RWPE1 (cell line): ENCODE data around the gene MARCHF9.
"Not testable (repeated sequence)": the region's sequence is repeated elsewhere in the genome, so short reads cannot be mapped to it uniquely, and the experiment has no call there.

Experiments used
- CTCF ChIA-PET: fragments of 350-600 bp; sonication (Branson Sonifier 250); formaldehyde crosslinking; extraction: SDS; loops from one replicate; lab custom pipeline; 2021; lab: Yijun Ruan, JAX
- POLR2A ChIA-PET: fragments of 400-600 bp; formaldehyde crosslinking; extraction: SDS; loops from one replicate; lab custom pipeline; 2020; ENCODE audit warnings: antibody characterized with exemption; ENCODE audit not compliant: low non-redundant PET; lab: Yijun Ruan, JAX
- DNase-seq: peaks from one replicate; pipeline ENCODE4 v3.0.0; 2012; ENCODE audit warnings: low spot score
- H3K27ac ChIP-seq: fragments of 450-650 bp; 2 replicates; pipeline ENCODE4 v1.5.1; 2017
- TF ChIP-seq, protein P1 (sequence below): fragments of 450-650 bp; conservative IDR thresholded peaks from 2 replicates; pipeline ENCODE4 v1.5.1; 2017; ENCODE audit warnings: low read depth, mild to moderate bottlenecking

Gene MARCHF9

DNA sequence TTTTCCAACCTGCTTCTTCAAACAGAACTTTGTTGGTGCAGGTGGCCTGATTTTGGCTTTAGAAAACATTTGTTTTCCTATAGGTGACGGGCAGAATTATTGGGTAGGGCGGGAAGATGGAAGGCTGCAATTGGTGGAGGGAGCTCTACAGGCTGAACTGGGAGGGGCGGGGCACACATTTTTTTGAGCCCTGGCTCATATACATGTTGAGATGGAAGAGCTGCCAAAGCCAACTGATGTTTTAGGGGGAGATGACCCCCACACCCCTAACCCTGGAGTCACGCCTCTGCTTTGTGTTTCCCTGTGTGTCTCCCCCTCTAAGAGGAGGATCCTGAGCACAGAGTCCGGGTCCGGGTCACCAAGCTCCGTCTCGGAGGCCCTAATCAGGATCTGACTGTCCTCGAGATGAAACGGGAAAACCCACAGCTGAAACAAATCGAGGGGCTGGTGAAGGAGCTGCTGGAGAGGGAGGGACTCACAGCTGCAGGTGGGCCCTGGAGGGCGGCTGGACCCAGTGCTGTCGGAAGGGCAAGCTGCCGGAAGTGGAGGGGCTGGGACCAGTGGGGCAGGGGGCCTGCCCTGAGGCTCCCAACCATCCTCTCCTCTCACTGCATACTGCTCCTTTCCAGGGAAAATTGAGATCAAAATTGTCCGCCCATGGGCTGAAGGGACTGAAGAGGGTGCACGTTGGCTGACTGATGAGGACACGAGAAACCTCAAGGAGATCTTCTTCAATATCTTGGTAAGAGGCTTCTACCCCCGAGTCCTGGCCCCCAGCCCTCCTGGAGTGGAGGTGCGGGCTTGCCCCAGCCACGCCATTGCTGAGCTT, 34.9 kb upstream of the MARCHF9 start:
- no peak for DNase-seq
- H3K27ac ChIP-seq, result no peak overlapping the region
- CTCF ChIA-PET, result interaction anchor here (0.6 kb wide), 1 partner anchor 116 kb away, joined by 4 read pairs; no protein-coding TSS in a partner anchor
- POLR2A ChIA-PET, result interaction anchor here (0.5 kb wide), 1 partner anchor 62 kb away, joined by 4 read pairs; the partner anchor contains the start of gene TSFM
- TF ChIP-seq, protein P1, sequence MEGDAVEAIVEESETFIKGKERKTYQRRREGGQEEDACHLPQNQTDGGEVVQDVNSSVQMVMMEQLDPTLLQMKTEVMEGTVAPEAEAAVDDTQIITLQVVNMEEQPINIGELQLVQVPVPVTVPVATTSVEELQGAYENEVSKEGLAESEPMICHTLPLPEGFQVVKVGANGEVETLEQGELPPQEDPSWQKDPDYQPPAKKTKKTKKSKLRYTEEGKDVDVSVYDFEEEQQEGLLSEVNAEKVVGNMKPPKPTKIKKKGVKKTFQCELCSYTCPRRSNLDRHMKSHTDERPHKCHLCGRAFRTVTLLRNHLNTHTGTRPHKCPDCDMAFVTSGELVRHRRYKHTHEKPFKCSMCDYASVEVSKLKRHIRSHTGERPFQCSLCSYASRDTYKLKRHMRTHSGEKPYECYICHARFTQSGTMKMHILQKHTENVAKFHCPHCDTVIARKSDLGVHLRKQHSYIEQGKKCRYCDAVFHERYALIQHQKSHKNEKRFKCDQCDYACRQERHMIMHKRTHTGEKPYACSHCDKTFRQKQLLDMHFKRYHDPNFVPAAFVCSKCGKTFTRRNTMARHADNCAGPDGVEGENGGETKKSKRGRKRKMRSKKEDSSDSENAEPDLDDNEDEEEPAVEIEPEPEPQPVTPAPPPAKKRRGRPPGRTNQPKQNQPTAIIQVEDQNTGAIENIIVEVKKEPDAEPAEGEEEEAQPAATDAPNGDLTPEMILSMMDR, result no peak

DNA sequence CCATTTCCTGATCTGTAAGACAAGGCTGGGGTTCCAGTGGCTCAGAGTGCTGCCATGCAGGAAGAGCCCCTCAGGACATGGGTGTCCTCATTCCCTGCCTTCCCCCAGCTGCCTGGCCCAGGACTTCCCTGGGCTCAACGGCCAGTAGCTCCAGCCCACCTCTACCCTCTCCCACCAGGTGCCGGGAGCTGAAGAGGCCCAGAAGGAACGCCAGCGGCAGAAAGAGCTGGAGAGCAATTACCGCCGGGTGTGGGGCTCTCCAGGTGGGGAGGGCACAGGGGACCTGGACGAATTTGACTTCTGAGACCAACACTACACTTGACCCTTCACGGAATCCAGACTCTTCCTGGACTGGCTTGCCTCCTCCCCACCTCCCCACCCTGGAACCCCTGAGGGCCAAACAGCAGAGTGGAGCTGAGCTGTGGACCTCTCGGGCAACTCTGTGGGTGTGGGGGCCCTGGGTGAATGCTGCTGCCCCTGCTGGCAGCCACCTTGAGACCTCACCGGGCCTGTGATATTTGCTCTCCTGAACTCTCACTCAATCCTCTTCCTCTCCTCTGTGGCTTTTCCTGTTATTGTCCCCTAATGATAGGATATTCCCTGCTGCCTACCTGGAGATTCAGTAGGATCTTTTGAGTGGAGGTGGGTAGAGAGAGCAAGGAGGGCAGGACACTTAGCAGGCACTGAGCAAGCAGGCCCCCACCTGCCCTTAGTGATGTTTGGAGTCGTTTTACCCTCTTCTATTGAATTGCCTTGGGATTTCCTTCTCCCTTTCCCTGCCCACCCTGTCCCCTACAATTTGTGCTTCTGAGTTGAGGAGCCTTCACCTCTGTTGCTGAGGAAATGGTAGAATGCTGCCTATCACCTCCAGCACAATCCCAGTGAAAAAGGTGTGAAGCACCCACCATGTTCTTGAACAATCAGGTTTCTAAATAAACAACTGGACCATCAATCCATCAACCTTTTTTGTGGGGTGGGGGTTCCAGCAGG, 34.0 kb upstream of the MARCHF9 start:
- H3K27ac ChIP-seq, result no peak overlapping the region
- TF ChIP-seq, protein P1, result no peak
- POLR2A ChIA-PET, result interaction anchor here (0.6 kb wide), 1 partner anchor 48 kb away, joined by 3 read pairs; no protein-coding TSS in a partner anchor
- no peak for DNase-seq
- CTCF ChIA-PET, result interaction anchor here (0.6 kb wide), 1 partner anchor 117 kb away, joined by 4 read pairs; no protein-coding TSS in a partner anchor

DNA sequence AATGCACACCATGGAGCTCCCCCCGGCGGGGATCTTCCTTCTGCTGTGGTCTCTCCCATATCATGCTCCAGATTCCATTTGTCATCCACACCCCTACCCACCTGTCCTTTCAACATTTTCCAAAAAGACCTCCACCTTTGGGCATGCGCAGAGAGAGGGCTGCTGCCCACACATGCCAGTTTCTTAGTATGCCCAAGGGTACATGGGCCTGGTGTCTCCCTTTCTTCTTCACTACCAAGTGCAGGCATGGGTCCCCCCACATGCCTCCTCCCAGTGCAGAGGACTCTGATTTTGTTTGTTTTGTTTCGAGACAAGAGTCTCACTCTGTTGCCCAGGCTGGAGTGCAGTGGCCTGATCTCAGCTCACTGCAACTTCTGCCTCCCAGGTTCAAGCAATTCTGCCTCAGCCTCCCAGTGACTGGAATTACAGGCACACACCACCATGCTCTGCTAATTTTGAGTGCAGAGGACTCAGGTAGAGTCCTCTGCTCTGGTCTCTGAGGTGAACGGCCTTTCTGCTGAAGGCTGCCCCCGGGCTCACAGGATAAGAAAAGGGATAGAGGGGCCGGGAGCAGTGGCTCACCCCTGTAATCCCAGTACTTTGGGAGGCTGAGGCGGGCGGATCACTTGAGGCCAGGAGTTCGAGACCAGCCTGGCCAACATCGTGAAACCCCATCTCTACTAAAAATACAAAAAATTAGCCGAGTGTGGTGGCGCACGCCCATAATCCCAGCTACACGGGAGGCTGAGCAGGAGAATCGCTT, 32.9 kb upstream of the MARCHF9 start:
- CTCF ChIA-PET, POLR2A ChIA-PET, DNase-seq, H3K27ac ChIP-seq: not testable (repeated sequence)

DNA sequence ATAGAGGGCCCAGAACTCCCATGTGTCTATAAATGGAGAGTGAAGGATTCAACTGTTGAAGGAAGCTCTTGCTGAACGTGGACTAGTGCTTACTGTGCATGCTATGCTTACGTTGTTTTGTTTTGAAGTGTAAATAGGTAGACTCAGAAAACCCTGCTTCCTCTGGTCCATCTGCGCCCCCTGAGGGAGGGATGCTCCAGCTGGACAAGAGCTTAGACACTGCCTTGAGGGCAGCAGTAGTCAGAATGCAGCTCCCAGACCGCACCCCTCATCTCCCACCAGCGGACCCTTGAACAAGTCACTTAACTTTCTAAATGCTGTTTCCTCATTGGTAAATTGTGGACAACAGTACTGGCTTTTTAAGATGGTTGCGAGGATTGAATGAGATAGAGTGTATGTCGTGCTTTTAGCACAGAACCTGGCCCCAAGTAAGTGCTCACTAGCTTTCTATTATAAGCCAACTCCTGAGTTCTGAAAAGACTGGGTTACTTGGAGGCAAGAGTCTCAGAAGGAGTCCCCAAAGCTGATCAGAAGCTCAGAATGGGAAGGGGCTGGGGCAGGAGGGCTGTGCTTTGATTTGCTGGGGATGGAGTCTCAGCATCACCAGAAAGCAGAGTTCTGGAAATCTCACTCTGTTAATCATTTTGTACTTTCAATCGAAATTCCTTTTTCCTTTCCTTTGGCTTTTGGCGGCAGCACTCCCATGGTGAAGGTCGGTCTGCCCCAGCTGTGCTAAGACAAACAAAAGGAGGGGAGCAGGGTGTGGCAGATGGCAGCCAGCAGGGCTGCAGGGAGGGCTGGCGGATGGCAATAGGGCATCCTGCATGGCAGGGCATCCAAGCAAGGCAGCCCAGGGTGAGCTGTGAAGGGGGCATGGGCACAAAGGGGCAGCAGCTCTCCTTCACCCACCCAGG, 31.9 kb upstream of the MARCHF9 start:
- no peak for DNase-seq
- ChIA-PET POLR2A (no interaction called here), CTCF (interaction anchor here (0.6 to 0.9 kb wide), 2 partner anchors 52 to 140 kb away, joined by 3 to 5 read pairs; no protein-coding TSS in a partner anchor)
- TF ChIP-seq, protein P1, result no peak
- H3K27ac ChIP-seq, result peak overlapping the region; percentile 16; the same call in 1 of the 2 replicates

DNA sequence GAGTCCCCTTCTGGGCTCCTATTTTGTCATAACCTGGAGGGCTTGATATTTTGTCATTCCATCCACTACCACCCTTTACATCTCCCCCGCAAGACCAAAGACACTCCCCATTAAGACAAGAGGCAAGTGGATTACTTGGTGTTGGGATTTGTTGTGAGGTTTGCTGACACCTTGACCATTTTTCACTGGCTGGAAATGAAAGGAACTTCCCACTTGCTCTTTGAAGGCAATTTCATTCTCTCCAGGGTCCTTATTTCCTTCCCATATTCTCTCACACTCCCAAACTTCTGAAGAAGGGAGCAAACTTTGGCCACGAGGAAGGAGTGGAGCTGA, 31.3 kb upstream of the MARCHF9 start:
- no peak for DNase-seq
- CTCF ChIA-PET, result interaction anchor here (0.6 to 0.9 kb wide), 2 partner anchors 53 to 140 kb away, joined by 3 to 5 read pairs; no protein-coding TSS in a partner anchor
- POLR2A ChIA-PET, result no interaction called here
- TF ChIP-seq, protein P1, result no peak
- peak overlapping the region; percentile 16; the same call in 1 of the 2 replicates for H3K27ac ChIP-seq
